ENCODE data around the gene HMG20A.
A peak's percentile ranks its signal among the peaks of the same experiment; 100 is the strongest.

The HMG20A gene

DNA sequence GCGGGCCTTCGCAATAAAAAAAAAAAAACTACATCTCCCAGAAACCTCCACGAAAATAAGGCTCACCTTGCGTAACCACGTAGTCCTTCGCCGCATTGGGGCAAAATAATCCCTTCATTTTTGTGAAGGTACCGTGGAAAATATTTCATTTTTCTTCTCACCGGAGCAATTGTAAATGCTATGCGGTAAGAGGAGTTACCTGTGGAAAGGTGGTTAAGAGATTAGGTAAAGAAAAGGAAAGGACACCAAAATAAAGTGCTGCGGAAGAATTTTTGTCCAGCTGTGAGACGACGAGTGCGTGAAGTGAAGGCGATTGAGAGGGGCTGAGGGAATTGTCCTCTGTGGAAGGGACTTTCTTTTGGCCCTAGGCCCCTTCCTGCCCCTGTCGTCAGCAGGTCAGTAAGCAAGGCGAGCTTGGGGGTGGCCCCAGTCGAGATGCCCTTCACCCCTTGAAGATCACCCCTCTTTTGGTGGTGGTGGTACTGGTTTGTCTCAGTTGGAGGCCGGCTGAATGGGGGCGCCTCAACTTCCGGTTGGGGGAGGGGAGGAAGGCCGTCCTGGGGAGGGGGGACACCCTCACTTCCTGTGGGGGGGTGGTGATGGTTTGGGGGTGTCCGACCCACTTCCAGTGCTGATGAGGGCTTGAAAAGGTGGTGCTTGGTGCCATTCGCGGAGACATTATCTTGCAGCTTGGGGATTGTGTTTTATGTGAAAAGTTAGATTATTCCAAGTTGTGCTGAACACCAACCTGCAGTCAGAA, at the start of gene HMG20A:
Gene HMG20A (plus strand): TSS at position 279 of the 760 bp plus-strand sequence. CDS start 37,520 bp downstream, outside the sequence.
- DNase-seq: peak; percentile 93 to 94
- TF ChIP-seq POLR2A (IDR thresholded peaks at IDR 0.05; ENCODE audit: low read length): peak; percentile 57
- TF ChIP-seq GATA1 (IDR thresholded peaks at IDR 0.05; ENCODE audit: low read depth, low read length): no peak

DNA sequence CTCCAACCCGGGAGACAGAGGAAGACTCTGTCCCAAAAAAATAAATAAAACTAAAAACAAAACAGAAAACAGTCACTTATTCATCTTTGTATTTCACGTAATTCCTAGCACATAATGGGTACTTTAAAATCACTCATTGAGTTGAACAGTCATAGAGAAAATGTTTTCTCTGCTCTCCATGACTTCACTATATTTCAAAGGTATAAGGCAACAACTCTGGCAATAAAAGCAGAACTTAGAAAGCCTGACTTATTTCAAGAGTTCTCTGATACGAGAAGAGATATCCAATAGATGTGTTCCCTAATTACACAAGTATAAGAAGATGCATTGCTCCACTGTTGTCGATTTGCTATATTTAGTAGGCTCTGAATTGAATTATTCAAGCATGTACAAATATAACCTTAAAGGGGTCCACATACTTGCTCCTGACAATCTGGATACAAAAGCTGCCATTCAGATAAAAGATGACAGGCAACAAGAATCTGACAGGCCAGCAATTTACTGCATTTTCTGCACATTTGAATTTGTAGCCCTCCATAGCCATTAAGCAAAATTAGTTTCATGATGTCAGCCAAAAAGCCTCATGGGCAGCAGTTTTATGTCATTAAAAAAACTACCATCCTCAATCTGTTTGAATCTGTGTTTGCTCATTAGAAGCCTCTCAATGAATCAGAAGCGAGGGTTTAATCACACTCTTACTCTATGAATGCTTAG, 48.7 kb upstream of the HMG20A start:
- TF ChIP-seq GATA1 (IDR thresholded peaks at IDR 0.05; ENCODE audit: low read depth, low read length): no peak
- TF ChIP-seq POLR2A (IDR thresholded peaks at IDR 0.05; ENCODE audit: low read length): no peak
- DNase-seq: no peak

DNA sequence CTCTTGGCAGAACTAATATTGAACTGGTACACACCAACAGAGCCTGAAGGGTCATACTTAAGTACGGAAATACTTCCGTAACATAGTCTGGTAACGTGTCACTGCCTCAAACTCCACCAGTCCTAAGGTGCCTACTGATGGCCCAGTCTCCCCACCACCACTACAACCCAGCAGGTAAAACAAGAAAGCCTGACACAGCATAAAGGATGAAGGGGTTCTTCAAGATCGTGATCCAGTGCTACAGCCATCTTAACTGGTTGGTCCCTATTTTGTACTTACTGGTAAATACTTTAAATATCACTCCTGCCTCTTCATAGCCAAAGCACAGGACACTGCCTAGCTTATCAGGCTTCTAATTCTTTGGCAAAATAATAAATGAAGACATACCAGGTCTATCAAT, 47.2 kb upstream of the HMG20A start:
- no peak for DNase-seq
- no peak for TF ChIP-seq POLR2A (IDR thresholded peaks at IDR 0.05; ENCODE audit: low read length)
- TF ChIP-seq GATA1 (IDR thresholded peaks at IDR 0.05; ENCODE audit: low read depth, low read length): no peak

DNA sequence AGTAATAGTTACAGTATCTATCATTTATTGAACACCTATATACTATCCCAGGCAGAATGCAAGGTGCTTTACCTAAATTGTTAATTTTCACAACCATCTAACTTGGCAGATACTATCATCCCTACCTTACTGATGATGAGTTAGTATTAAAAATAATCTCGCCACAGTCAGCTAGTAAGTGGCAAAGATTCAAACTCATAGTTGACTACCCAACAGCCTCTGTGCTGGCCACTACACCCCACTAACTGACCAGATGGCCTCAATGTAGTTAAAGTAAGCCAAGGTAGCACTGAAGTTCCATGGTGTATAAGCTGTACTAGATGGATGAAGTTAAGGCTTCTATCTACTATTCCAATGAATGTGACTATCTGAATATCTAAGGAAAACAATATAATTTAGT, 45.6 kb upstream of the HMG20A start:
- no peak for DNase-seq
- TF ChIP-seq GATA1 (IDR thresholded peaks at IDR 0.05; ENCODE audit: low read depth, low read length): no peak
- TF ChIP-seq POLR2A (IDR thresholded peaks at IDR 0.05; ENCODE audit: low read length): no peak

DNA sequence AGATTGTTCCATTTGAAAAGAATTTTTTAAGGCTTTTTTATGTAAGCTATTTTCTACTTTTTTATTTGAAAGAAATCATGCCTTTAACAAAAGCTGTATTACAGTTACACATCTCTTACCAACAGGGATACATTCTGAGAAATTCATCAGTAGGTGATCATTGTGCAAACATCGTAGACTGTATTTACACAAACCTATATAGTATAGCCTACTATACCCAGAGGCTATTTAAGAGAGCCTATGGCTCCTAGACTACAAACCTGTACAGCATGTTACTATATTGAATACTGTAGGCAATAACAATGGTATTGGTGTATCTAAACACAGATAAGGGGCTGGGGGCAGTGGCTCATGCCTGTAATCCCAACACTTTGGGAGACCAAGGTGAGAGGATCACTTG, 43.9 kb upstream of the HMG20A start:
- no peak for DNase-seq
- no peak for TF ChIP-seq POLR2A (IDR thresholded peaks at IDR 0.05; ENCODE audit: low read length)
- TF ChIP-seq GATA1 (IDR thresholded peaks at IDR 0.05; ENCODE audit: low read depth, low read length): no peak

DNA sequence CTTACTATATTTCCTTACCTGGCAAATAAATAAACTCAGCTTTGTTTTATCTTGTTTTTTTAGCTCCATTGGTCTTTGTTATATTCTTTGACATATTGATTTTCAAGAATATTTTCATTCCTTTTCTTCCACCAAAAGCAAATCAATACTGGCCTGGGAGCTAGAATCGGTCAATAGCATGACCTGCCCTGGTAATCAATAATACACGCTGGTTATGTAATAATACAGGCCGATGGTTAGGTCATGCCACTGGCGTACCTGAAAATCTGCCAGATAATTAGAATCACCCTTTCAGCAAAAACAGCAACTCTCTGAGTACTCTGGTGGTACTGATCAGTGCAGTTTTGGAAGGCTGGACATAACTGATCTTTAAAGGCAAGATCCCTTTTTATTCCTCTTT, 40.7 kb upstream of the HMG20A start:
- TF ChIP-seq POLR2A (IDR thresholded peaks at IDR 0.05; ENCODE audit: low read length): no peak
- no peak for TF ChIP-seq GATA1 (IDR thresholded peaks at IDR 0.05; ENCODE audit: low read depth, low read length)
- DNase-seq: no peak

DNA sequence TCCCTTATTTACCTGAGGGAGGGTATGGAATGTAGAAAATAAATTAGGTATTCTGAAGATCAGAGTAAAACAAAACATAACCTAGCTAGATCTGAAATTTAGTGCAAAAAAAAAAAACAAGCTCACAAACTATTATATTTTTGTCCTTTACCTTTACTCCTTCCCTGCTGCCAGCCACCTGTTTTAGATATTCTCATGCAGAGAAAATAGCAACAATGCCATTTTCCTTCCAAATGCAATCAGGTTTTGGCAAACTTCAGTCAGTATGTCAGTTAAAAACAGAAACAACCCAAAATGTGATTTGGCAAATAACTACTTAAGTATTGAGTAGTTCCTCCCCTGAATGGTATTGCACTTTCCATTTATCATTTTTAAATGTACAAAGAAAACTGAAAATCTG, 36.6 kb upstream of the HMG20A start:
- TF ChIP-seq GATA1 (IDR thresholded peaks at IDR 0.05; ENCODE audit: low read depth, low read length): no peak
- no peak for TF ChIP-seq POLR2A (IDR thresholded peaks at IDR 0.05; ENCODE audit: low read length)
- DNase-seq: no peak

DNA sequence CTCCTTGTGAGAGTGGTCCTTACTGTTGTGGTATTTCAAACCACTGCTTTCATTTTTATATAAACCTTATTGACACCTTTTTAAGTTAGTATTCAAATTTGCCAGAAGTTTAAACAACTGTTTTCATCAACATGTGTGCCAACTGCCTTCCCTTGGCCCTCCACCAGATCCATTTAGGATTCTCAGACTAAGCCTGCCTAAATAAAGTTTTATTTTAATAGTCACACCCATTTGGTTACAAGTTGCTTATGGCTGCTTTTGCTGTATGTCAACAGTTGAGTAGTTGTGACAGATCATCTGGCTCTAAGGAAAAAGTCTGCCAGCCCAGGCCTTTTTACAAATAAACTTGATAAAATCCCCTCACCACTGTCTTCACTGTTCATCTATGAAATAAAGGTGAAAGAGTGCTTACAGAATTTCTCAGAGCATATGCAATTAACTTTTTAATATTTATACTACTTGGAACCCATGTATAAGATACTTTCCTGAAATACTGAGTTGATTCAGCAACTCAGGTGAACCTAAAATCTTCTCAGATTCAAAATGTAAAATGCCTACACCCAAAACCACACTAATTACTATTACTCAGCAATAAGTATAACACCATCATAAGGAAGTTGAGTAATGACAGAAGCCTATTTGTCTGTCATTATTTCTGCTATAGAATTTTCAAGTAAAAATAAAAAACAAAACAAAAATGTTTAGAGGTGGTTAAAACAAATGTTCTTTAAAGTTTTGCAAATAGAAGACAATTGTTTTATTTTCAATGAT, 35.9 kb upstream of the HMG20A start:
- TF ChIP-seq GATA1 (IDR thresholded peaks at IDR 0.05; ENCODE audit: low read depth, low read length): no peak
- TF ChIP-seq POLR2A (IDR thresholded peaks at IDR 0.05; ENCODE audit: low read length): no peak
- DNase-seq: no peak

DNA sequence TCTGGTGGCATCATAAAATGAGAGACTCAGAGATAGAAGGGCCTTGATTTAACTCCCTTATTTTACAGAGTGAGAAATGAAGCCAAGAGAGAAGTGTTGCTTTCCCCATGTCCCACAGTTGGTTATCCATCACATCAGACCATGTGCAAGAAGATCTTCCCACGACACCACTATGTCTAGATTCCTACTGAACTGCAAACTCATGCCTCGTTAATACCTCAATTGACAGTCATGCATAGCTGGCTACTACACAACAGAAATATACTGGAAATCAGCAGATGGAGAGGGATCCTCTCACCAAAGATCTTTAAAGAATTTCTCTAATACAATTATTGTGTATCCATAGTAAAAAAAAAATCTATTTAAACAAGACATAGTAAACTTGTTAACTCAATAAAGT, 34.1 kb upstream of the HMG20A start:
- DNase-seq: peak; percentile 13 to 36

DNA sequence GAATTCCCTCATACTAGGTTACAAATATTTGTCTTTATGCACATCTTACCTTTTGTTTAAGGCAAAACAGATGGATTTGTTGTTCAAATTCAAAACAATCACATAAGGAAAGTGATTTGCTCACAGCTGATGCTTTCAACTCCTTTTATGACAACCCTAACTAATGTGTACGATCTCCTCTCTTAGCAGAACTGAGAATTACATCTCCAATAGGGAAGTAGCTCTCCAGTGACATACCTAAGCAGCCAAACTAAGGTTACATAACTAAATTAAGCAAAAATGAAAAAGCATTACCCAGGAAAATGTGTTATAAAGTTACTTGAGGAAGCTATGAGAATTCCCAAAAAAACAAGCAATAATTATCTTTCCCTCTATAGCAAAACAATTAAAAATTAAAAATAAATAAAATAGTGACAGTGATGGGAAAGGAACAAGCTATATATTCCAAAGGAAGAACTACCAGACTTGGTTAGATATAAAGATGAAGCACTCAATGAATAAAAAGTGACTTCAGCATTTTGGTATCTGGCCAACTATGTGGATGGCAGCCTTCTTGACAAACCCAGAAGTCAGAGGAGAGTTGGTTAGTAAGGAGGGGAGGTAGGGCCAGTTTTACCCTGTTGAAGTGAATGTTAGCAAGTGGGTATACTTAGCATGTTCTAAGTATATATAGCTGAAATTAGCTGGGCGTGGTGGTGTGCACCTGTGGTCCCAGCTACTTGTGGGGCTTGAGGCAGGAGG, 33.2 kb upstream of the HMG20A start:
- no peak for TF ChIP-seq POLR2A (IDR thresholded peaks at IDR 0.05; ENCODE audit: low read length)
- no peak for TF ChIP-seq GATA1 (IDR thresholded peaks at IDR 0.05; ENCODE audit: low read depth, low read length)
- peak; percentile 21 to 22 for DNase-seq

More for the DNA sequence above, 34.1 kb upstream of the HMG20A start:
- TF ChIP-seq GATA1 (IDR thresholded peaks at IDR 0.05; ENCODE audit: low read depth, low read length) (no peak), POLR2A (IDR thresholded peaks at IDR 0.05; ENCODE audit: low read length) (no peak)

DNA sequence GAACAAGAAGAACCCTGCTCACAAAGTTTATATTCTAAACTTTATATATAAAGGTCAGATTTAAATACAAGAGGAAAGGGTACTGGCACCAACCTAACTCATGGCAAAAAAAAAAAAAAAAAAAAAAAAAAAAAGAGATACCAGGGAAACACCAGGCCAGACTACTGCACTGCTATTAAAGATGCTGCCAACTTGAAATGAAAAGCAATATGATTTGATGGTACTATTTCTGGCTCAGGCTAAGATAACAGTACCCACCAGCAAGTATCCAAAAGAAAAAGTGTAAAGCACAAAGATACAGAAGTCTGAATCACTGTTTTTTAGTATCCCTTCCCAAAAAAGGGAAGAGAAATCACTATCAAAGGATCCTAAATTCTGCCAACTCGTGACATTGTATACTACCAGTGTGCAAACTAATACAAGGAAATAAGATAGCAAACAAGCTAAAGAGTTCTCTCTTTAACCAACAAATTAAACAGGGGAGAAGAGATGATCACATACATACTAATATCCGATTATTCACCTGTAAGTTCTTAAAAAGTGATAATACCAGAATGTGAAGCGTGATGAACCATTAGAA, 29.2 kb upstream of the HMG20A start:
- DNase-seq: no peak
- TF ChIP-seq POLR2A (IDR thresholded peaks at IDR 0.05; ENCODE audit: low read length) (no peak), GATA1 (IDR thresholded peaks at IDR 0.05; ENCODE audit: low read depth, low read length) (no peak)

DNA sequence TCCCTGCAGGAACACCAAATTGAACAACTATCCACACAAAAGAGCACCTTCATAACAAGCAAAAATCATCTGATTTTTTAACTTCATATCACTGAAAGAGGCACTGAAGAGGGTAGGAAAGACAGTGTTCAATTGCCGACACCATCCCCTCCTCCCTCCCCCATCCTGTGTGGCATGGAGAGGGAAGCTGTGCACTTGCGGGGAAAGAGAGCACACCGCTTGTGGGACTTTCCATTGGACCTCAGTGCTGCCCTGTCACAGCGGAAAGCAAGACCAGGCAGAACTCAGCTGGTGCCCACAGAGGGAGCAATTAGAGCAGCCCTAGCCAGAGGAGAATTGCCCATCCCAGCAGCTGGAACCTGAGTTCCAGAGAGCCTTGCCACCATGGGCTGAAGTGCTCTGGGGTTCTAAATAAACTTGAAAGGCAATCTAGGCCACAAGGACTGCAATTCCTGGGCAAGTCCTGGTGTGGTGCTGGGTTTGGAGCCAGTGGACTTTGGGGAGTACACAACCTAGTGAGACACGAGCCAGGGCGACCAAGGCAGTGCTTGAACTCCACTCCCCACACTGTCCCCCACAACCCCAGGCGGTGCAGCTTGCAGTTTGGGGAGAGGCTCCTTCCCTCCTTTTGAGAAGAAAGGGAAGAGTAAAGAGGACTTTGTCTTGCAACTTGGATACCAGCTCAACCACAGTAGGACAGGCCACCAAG, 27.8 kb upstream of the HMG20A start:
- DNase-seq: no peak
- TF ChIP-seq POLR2A (IDR thresholded peaks at IDR 0.05; ENCODE audit: low read length) (no peak), GATA1 (IDR thresholded peaks at IDR 0.05; ENCODE audit: low read depth, low read length) (no peak)

DNA sequence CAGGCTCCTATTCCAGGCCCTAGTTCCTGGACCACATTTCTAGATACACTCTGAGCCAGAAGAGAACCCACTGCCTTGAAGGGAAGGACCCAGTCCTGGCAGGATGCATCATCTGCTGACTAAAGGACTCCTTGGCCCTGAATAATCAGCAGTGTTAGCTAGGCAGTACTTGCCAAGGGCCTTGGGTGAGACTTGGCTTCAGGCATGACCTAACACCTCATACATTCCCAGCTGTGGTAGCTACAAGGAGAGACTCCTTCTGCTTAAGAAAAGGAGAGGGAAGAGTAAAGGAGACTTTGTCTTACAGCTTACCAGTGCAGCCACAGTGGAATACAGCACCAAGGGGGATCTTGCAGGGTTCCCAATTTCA, 27.2 kb upstream of the HMG20A start:
- DNase-seq: no peak
- TF ChIP-seq POLR2A (IDR thresholded peaks at IDR 0.05; ENCODE audit: low read length) (no peak), GATA1 (IDR thresholded peaks at IDR 0.05; ENCODE audit: low read depth, low read length) (no peak)

Measured in erythroblast (primary cell).